Measurements from ENCODE around the gene SH2D3C. TPM values are rescaled to one million over a fixed set of nuclear protein-coding genes. Genes with fewer than 3 reads are reported as not detected.

SH2D3C gene
- total RNA-seq, 2 experiments from 2014 or later, result 30.3 to 35.2 TPM

DNA sequence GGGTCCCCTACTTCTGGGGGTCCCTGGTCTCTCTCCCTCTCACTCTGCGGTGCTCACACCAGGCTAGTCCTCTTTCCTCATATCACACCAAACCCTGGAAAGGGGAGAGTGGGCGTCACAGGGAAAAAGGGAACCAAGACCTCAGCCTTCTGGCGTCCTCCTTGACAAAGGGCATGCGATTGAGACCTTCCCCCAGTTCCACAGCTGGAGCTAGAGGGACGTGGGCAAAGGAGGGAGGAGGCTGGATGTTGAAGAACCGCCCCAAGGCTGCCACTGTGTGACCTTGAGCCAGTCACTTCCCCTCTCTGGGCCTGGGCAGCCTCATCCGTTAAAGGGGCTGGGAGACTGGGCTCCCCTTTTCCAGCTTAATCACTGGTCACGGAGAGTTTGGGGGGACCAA, 24.8 kb downstream of the SH2D3C start:
- Mint-ChIP-seq H3K27me3 (no peaks in the 10 kb centered on the region), H3K4me3 (no peak overlapping the region), H3K36me3 (ENCODE audit: low read depth) (peaks cover 15% of the 10 kb centered on the region), H3K9me3 (ENCODE audit: low read depth) (no peaks in the 10 kb centered on the region), H3K4me1 (peaks cover 1% of the 10 kb centered on the region), H3K27ac (no peak overlapping the region)
- ATAC-seq (peak; percentile 26), DNase-seq (no peak)
- intact Hi-C loops (cut with DNase I, micrococcal nuclease), result no loop called here
- ChIA-PET POLR2A (no interaction called here), CTCF (interaction anchor here (0.8 kb wide), 1 partner anchor 543 kb away, joined by 3 read pairs; no protein-coding TSS in a partner anchor)

GRCh38 chr9:127753148-127753547, 25.3 kb downstream of the SH2D3C start:
- ATAC-seq (no peak), DNase-seq (no peak)
- Mint-ChIP-seq H3K36me3 (ENCODE audit: low read depth) (peaks cover 15% of the 10 kb centered on the region), H3K27me3 (no peaks in the 10 kb centered on the region), H3K9me3 (ENCODE audit: low read depth) (no peaks in the 10 kb centered on the region), H3K27ac (no peak overlapping the region), H3K4me3 (no peak overlapping the region), H3K4me1 (no peaks in the 10 kb centered on the region)
- POLR2A ChIA-PET, result no interaction called here
- intact Hi-C loops (cut with DNase I, micrococcal nuclease), result no loop called here
- CTCF ChIA-PET, result interaction anchor here (0.8 kb wide), 1 partner anchor 542 kb away, joined by 3 read pairs; no protein-coding TSS in a partner anchor

DNA sequence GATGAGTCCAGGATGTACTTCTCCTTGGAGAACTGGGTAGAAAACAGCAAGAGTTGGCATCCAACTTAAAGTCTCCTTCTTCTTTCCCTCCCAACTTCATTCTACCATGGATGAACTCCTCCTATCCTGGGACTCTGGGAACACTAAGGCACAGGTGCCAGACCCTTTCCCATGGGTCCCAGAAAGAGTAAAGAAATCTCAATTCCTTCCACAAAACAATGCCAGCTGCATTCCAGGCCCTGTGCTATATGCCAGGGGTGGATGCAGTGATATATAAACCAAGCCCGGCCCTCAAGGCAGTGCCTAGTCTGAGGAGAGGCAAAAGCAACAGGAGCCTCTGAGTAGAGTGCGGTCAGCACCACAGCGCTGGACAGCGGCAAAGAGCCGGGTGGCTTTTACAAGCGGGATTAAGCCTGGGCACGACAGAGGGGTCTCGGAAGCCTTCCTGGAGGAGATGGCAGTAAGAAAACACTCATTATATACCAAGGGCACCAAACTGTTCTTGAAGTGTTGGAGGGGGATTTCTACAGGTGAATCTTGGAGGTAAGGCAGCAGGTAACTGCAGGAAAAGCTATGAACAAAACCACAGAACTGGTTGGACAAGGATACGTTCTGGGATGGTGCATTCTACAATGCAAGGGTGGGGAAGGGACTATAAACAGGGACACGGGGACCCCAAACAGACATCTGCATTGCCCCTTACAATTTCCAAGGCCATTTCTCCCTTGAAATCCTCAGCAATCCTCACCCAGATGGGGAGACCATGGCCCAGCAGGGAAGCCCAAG, 27.0 kb downstream of the SH2D3C start:
- Mint-ChIP-seq H3K27me3 (no peaks in the 10 kb centered on the region), H3K4me1 (peaks cover 6% of the 10 kb centered on the region), H3K36me3 (ENCODE audit: low read depth) (peaks cover 24% of the 10 kb centered on the region), H3K27ac (no peak overlapping the region), H3K4me3 (no peak overlapping the region), H3K9me3 (ENCODE audit: low read depth) (no peaks in the 10 kb centered on the region)
- intact Hi-C loops (cut with DNase I, micrococcal nuclease), result no loop called here
- DNase-seq (peak; percentile 33), ATAC-seq (no peak)
- ChIA-PET POLR2A (no interaction called here), CTCF (no interaction called here)

DNA sequence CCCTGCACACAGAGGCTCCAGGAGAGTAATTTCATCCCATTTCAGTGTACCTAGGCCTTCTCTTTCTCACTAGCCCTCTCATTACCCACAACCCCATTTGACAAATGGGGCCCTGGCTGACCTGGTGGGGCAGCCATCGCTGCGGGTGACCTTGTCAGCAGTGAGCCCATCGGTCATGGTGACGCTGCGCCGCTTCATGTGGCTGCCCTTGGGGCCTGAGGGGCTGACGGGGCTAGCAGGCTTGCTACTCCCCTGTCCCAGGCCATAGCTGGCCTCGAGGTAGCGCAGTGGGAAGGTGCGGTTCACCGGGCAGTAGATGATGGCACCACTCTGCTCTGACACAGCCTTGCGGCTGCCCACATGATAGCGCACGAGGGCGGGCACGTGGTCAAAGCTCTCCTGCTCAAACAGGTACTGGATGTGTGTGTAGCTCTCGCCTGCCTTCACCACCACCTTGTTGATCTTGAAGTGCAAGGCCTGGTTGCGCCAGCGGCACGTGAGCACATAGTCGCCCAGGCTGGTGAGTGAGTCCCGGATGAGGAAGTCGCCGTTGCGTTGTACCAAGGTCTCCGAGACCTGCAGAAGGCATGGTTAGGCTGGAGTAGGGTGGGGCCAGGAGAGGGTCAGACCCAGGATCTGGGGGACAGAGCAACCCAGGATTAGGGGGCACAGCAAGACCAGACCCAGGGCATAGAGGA, 29.2 kb downstream of the SH2D3C start:
- ATAC-seq, result no peak
- POLR2A ChIA-PET, result no interaction called here

GRCh38 chr9:127746959-127747569, 31.4 kb downstream of the SH2D3C start:
- Mint-ChIP-seq H3K9me3 (ENCODE audit: low read depth) (no peaks in the 10 kb centered on the region), H3K4me3 (no peak overlapping the region), H3K36me3 (ENCODE audit: low read depth) (peaks cover 31% of the 10 kb centered on the region), H3K27me3 (no peaks in the 10 kb centered on the region), H3K4me1 (peaks cover 6% of the 10 kb centered on the region), H3K27ac (no peak overlapping the region)
- intact Hi-C loops (cut with DNase I, micrococcal nuclease), result no loop called here
- ATAC-seq (peak; percentile 43), DNase-seq (no peak)
- ChIA-PET POLR2A (no interaction called here), CTCF (interaction anchor here (0.6 to 1.8 kb wide), 4 partner anchors 12 to 111 kb away, joined by 3 to 6 read pairs (median 4); partner anchors contain the start of gene TOR2A)

More for the DNA sequence above, 29.2 kb downstream of the SH2D3C start:
- Mint-ChIP-seq H3K36me3 (ENCODE audit: low read depth) (peaks cover 28% of the 10 kb centered on the region), H3K27me3 (no peaks in the 10 kb centered on the region), H3K9me3 (ENCODE audit: low read depth) (no peaks in the 10 kb centered on the region), H3K27ac (no peak overlapping the region), H3K4me3 (no peak overlapping the region), H3K4me1 (peaks cover 6% of the 10 kb centered on the region)
- DNase-seq, result no peak
- intact Hi-C loops (cut with DNase I, micrococcal nuclease), result no loop called here
- CTCF ChIA-PET, result interaction anchor here (0.6 to 1.8 kb wide), 2 partner anchors 14 to 52 kb away, joined by 4 to 6 read pairs; partner anchors contain the start of gene TOR2A

DNA sequence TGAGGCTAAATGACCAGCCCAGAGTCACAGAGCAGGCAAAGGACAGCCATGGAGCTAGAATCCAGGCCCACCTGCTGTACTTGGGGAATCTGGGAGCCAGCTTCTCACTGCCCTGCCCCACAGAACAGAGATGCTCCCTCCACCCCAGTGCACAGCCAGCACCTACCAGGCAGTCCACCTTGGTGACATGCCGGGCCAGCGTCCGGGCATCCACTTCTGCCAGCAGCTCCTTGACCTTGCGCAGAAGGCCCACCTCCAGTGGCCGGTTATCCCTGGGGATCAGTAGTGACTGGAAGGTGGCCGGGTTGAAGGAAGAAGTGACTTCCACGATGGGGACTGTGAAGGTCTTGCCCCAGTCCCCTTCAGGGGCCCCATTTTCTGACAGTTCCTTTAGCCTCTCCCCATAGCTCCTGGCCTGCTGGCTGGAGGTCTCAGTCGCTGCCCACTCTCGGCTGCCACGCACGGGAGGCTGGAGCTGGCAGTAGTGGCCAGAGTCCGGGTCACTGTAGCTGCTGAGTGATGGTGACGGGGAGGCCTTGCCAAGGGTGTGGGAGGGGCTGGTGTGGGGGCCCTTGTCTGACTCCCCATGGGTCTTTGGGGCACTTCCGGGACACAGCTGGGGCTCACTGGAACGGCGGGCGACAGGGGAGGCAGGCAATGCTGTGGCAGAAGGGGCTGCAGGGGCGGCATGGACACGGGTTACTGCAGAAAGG, 33.9 kb downstream of the SH2D3C start:
- H3K4me3 Mint-ChIP-seq, result no peak overlapping the region
- peaks cover 6% of the 10 kb centered on the region for H3K4me1 Mint-ChIP-seq
- peaks cover 18% of the 10 kb centered on the region for H3K36me3 Mint-ChIP-seq (ENCODE audit: low read depth)
- ATAC-seq, result no peak
- no peak for DNase-seq
- H3K27me3 Mint-ChIP-seq, result no peaks in the 10 kb centered on the region
- ChIA-PET POLR2A (interaction anchor here (0.6 kb wide), 1 partner anchor 345 kb away, joined by 3 read pairs; no protein-coding TSS in a partner anchor), CTCF (interaction anchor here (0.6 to 2.2 kb wide), 5 partner anchors 10 to 354 kb away, joined by 3 to 12 read pairs (median 5); partner anchors contain the start of gene TOR2A)
- H3K9me3 Mint-ChIP-seq (ENCODE audit: low read depth), result no peaks in the 10 kb centered on the region
- intact Hi-C loops (cut with DNase I, micrococcal nuclease), result no loop called here
- H3K27ac Mint-ChIP-seq, result no peak overlapping the region

GRCh38 chr9:127742435-127743088, 35.9 kb downstream of the SH2D3C start:
- no peak overlapping the region for H3K27ac Mint-ChIP-seq
- peaks cover 22% of the 10 kb centered on the region for H3K36me3 Mint-ChIP-seq (ENCODE audit: low read depth)
- CTCF ChIA-PET, result interaction anchor here (0.9 to 2.1 kb wide), 3 partner anchors 8 to 175 kb away, joined by 3 to 12 read pairs (median 3); partner anchors contain the start of genes ST6GALNAC4 and TOR2A
- ATAC-seq (no peak), DNase-seq (no peak)
- no peak overlapping the region for H3K4me3 Mint-ChIP-seq
- H3K9me3 Mint-ChIP-seq (ENCODE audit: low read depth), result no peaks in the 10 kb centered on the region
- H3K27me3 Mint-ChIP-seq, result no peaks in the 10 kb centered on the region
- intact Hi-C loops (cut with DNase I, micrococcal nuclease), result no loop called here
- POLR2A ChIA-PET, result no interaction called here
- peaks cover 6% of the 10 kb centered on the region for H3K4me1 Mint-ChIP-seq

- CTCF ChIA-PET, result interaction anchor here (0.6 to 1.5 kb wide), 2 partner anchors 41 to 57 kb away, joined by 3 read pairs; no protein-coding TSS in a partner anchor
- intact Hi-C loops (cut with DNase I, micrococcal nuclease), result no loop called here
- ATAC-seq (no peak), DNase-seq (no peak)
- Mint-ChIP-seq H3K4me1 (peaks cover 1% of the 10 kb centered on the region), H3K4me3 (no peak overlapping the region), H3K36me3 (ENCODE audit: low read depth) (peaks cover 18% of the 10 kb centered on the region), H3K27me3 (no peaks in the 10 kb centered on the region), H3K9me3 (ENCODE audit: low read depth) (no peaks in the 10 kb centered on the region), H3K27ac (no peak overlapping the region)
- POLR2A ChIA-PET, result no interaction called here
Observed at GRCh38 chr9:127741831-127742434, 36.5 kb downstream of the SH2D3C start.

GRCh38 chr9:127739614-127740330, 38.7 kb downstream of the SH2D3C start:
- intact Hi-C loops (cut with DNase I, micrococcal nuclease), result no loop called here
- Mint-ChIP-seq H3K4me3 (no peak overlapping the region), H3K27me3 (no peaks in the 10 kb centered on the region), H3K9me3 (ENCODE audit: low read depth) (no peaks in the 10 kb centered on the region), H3K4me1 (peaks cover 5% of the 10 kb centered on the region), H3K36me3 (ENCODE audit: low read depth) (peaks cover 12% of the 10 kb centered on the region), H3K27ac (no peak overlapping the region)
- ATAC-seq, result no peak
- CTCF ChIA-PET, result interaction anchor here (0.8 to 0.9 kb wide), 3 partner anchors 24 to 133 kb away, joined by 3 read pairs; no protein-coding TSS in a partner anchor
- POLR2A ChIA-PET, result no interaction called here
- DNase-seq, result no peak

DNA sequence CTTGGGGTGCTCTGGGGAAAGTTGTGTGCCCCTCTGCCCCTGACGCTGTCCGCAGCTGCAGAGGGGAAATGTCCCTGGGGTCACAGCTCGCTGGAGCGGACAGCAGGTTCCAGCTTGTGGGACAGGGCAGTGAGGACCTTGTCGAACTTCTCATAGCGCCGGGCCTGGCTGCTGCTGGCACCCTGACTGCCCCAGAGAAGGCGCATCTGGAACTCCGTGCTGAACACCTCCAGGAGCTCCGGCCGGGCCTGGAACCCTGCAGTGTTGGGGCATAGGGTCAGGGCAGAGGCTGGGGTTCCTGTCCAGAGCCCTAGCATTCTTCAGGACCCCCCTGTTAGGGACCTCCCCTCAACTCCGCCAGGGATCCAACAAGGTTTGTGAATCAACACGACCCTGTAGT, 39.8 kb downstream of the SH2D3C start:
- Mint-ChIP-seq H3K36me3 (ENCODE audit: low read depth) (peaks cover 11% of the 10 kb centered on the region), H3K27me3 (no peaks in the 10 kb centered on the region), H3K27ac (no peak overlapping the region), H3K9me3 (ENCODE audit: low read depth) (no peaks in the 10 kb centered on the region), H3K4me1 (peaks cover 12% of the 10 kb centered on the region), H3K4me3 (no peak overlapping the region)
- CTCF ChIA-PET, result no interaction called here
- intact Hi-C loops (cut with DNase I, micrococcal nuclease), result no loop called here
- DNase-seq, result no peak
- POLR2A ChIA-PET, result no interaction called here
- no peak for ATAC-seq

All from activated CD4-positive, alpha-beta T cell treated with anti-CD3 and anti-CD28 coated beads for 36 hours (primary cell).